HEK293 (cell line): Measurements from ENCODE around the gene PREB.

Experiments
- MEIS1 ChIP-seq: sonication (generic); formaldehyde crosslinking; IDR thresholded peaks from 2 replicates; pipeline ENCODE4 v1.8.1; 2022; ENCODE audit warnings: missing genetic modification reagents, mild to moderate bottlenecking, borderline replicate concordance
- SP2 ChIP-seq: fragments of 450-650 bp; formaldehyde crosslinking; IDR thresholded peaks from 2 replicates; pipeline ENCODE4 v1.5.1; 2016; ENCODE audit warnings: missing biosample characterization, missing genetic modification characterization
- ZBTB17 ChIP-seq: fragments of 450-650 bp; formaldehyde crosslinking; IDR thresholded peaks from 2 replicates; pipeline ENCODE4 v1.5.1; 2016; ENCODE audit warnings: missing biosample characterization, missing genetic modification characterization
- ZNF266 ChIP-seq: fragments of 450-650 bp; formaldehyde crosslinking; IDR thresholded peaks from 2 replicates; pipeline ENCODE4 v1.5.1; 2016; ENCODE audit warnings: missing biosample characterization, missing genetic modification characterization, low read depth
- ZNF629 ChIP-seq: fragments of 450-650 bp; formaldehyde crosslinking; IDR thresholded peaks from 2 replicates; pipeline ENCODE4 v1.5.1; 2017; ENCODE audit warnings: missing biosample characterization, missing genetic modification characterization
- ZXDB ChIP-seq: fragments of 450-650 bp; formaldehyde crosslinking; IDR thresholded peaks from 2 replicates; pipeline ENCODE4 v1.5.1; 2016; ENCODE audit warnings: missing biosample characterization, missing genetic modification characterization
- TF ChIP-seq, protein P1 (sequence below): fragments of 450-650 bp; formaldehyde crosslinking; IDR thresholded peaks from 2 replicates; pipeline ENCODE4 v1.5.1; 2016; ENCODE audit warnings: missing biosample characterization, missing genetic modification characterization
- TF ChIP-seq, protein P2 (sequence below): fragments of 450-650 bp; formaldehyde crosslinking; IDR thresholded peaks from 2 replicates; pipeline ENCODE4 v1.5.1; 2016; ENCODE audit warnings: missing biosample characterization, missing genetic modification characterization
- TF ChIP-seq, protein P3 (sequence below): fragments of 450-650 bp; formaldehyde crosslinking; IDR thresholded peaks from 2 replicates; pipeline ENCODE4 v1.5.1; 2016; ENCODE audit warnings: missing biosample characterization, missing genetic modification characterization, low read depth
- TF ChIP-seq, protein P4 (sequence below): IDR thresholded peaks from 2 replicates; pipeline ENCODE4 v1.6.1; 2011; ENCODE audit warnings: mild to moderate bottlenecking, low read depth, low read length, borderline replicate concordance
- TF ChIP-seq, protein P5 (sequence below): fragments of 450-650 bp; formaldehyde crosslinking; IDR thresholded peaks from 2 replicates; pipeline ENCODE4 v1.5.1; 2016; ENCODE audit warnings: missing biosample characterization, missing genetic modification characterization
- TF ChIP-seq, protein P6 (sequence below): fragments of 450-650 bp; formaldehyde crosslinking; IDR thresholded peaks from 2 replicates; pipeline ENCODE4 v1.5.1; 2016; ENCODE audit warnings: missing biosample characterization, missing genetic modification characterization, low read depth

DNA sequence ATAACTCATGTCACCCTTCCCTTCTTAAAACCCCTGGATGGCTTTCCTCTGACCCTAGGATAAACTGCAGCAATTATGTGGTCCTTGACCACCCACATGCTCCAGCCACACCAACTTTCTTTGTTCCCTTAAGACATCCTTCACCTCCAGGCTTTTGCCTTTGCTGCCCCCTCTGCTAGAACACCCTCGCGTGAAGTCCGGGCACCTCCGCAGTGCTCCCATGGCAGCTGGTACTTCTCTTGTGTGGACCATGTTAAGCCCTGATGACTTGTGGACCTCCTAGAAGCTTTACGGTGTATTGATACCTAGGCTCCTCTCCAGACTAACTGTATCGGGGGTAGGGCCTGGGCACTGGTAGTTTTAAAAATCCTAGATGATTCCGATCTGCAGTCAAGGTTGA is 11.6 kb downstream of the PREB start:
- TF ChIP-seq, protein P1, sequence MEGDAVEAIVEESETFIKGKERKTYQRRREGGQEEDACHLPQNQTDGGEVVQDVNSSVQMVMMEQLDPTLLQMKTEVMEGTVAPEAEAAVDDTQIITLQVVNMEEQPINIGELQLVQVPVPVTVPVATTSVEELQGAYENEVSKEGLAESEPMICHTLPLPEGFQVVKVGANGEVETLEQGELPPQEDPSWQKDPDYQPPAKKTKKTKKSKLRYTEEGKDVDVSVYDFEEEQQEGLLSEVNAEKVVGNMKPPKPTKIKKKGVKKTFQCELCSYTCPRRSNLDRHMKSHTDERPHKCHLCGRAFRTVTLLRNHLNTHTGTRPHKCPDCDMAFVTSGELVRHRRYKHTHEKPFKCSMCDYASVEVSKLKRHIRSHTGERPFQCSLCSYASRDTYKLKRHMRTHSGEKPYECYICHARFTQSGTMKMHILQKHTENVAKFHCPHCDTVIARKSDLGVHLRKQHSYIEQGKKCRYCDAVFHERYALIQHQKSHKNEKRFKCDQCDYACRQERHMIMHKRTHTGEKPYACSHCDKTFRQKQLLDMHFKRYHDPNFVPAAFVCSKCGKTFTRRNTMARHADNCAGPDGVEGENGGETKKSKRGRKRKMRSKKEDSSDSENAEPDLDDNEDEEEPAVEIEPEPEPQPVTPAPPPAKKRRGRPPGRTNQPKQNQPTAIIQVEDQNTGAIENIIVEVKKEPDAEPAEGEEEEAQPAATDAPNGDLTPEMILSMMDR (tag by site-specific recombination): no peak
- TF ChIP-seq, protein P2, sequence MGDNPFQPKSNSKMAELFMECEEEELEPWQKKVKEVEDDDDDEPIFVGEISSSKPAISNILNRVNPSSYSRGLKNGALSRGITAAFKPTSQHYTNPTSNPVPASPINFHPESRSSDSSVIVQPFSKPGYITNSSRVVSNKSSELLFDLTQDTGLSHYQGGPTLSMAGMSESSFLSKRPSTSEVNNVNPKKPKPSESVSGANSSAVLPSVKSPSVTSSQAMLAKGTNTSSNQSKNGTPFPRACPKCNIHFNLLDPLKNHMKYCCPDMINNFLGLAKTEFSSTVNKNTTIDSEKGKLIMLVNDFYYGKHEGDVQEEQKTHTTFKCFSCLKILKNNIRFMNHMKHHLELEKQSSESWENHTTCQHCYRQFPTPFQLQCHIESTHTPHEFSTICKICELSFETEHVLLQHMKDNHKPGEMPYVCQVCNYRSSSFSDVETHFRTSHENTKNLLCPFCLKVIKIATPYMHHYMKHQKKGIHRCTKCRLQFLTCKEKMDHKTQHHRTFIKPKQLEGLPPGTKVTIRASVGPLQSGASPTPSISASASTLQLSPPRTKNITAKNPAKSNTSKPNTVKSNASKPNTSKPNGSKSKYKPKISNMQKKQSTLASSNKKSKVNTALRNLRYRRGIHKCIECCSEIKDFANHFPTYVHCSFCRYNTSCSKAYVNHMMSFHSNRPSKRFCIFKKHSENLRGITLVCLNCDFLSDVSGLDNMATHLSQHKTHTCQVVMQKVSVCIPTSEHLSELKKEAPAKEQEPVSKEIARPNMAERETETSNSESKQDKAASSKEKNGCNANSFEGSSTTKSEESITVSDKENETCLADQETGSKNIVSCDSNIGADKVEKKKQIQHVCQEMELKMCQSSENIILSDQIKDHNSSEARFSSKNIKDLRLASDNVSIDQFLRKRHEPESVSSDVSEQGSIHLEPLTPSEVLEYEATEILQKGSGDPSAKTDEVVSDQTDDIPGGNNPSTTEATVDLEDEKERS (tag by site-specific recombination): no peak
- TF ChIP-seq, protein P3, sequence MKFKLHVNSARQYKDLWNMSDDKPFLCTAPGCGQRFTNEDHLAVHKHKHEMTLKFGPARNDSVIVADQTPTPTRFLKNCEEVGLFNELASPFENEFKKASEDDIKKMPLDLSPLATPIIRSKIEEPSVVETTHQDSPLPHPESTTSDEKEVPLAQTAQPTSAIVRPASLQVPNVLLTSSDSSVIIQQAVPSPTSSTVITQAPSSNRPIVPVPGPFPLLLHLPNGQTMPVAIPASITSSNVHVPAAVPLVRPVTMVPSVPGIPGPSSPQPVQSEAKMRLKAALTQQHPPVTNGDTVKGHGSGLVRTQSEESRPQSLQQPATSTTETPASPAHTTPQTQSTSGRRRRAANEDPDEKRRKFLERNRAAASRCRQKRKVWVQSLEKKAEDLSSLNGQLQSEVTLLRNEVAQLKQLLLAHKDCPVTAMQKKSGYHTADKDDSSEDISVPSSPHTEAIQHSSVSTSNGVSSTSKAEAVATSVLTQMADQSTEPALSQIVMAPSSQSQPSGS (tag by site-specific recombination): no peak
- TF ChIP-seq ZBTB17 (tag by site-specific recombination) (no peak), SP2 (tag by site-specific recombination) (no peak), ZNF266 (tag by site-specific recombination) (no peak), ZXDB (no peak), ZNF629 (tag by site-specific recombination) (no peak), MEIS1 (CRISPR knock-in tag) (no peak)
- TF ChIP-seq, protein P4, sequence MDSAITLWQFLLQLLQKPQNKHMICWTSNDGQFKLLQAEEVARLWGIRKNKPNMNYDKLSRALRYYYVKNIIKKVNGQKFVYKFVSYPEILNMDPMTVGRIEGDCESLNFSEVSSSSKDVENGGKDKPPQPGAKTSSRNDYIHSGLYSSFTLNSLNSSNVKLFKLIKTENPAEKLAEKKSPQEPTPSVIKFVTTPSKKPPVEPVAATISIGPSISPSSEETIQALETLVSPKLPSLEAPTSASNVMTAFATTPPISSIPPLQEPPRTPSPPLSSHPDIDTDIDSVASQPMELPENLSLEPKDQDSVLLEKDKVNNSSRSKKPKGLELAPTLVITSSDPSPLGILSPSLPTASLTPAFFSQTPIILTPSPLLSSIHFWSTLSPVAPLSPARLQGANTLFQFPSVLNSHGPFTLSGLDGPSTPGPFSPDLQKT: no peak
- TF ChIP-seq, protein P5, sequence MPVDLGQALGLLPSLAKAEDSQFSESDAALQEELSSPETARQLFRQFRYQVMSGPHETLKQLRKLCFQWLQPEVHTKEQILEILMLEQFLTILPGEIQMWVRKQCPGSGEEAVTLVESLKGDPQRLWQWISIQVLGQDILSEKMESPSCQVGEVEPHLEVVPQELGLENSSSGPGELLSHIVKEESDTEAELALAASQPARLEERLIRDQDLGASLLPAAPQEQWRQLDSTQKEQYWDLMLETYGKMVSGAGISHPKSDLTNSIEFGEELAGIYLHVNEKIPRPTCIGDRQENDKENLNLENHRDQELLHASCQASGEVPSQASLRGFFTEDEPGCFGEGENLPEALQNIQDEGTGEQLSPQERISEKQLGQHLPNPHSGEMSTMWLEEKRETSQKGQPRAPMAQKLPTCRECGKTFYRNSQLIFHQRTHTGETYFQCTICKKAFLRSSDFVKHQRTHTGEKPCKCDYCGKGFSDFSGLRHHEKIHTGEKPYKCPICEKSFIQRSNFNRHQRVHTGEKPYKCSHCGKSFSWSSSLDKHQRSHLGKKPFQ (tag by site-specific recombination): no peak
- TF ChIP-seq, protein P6, sequence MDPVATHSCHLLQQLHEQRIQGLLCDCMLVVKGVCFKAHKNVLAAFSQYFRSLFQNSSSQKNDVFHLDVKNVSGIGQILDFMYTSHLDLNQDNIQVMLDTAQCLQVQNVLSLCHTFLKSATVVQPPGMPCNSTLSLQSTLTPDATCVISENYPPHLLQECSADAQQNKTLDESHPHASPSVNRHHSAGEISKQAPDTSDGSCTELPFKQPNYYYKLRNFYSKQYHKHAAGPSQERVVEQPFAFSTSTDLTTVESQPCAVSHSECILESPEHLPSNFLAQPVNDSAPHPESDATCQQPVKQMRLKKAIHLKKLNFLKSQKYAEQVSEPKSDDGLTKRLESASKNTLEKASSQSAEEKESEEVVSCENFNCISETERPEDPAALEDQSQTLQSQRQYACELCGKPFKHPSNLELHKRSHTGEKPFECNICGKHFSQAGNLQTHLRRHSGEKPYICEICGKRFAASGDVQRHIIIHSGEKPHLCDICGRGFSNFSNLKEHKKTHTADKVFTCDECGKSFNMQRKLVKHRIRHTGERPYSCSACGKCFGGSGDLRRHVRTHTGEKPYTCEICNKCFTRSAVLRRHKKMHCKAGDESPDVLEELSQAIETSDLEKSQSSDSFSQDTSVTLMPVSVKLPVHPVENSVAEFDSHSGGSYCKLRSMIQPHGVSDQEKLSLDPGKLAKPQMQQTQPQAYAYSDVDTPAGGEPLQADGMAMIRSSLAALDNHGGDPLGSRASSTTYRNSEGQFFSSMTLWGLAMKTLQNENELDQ (tag by site-specific recombination): no peak
